GM21423 (cell line): Measurements from ENCODE around the gene CEP170B.

Experiments used
- ATAC-seq: cut with Tn5 transposase; IDR thresholded peaks from one replicate; pipeline ENCODE4 v1.9.1; 2021; ENCODE audit warnings: mild to moderate bottlenecking, moderate library complexity; ENCODE audit not compliant: unreplicated experiment

The CEP170B gene

GRCh38 chr14:104929268-104930230, 64.5 kb downstream of the CEP170B start:
- no peak for ATAC-seq

GRCh38 chr14:104930526-104931303, 65.6 kb downstream of the CEP170B start:
- no peak for ATAC-seq

DNA sequence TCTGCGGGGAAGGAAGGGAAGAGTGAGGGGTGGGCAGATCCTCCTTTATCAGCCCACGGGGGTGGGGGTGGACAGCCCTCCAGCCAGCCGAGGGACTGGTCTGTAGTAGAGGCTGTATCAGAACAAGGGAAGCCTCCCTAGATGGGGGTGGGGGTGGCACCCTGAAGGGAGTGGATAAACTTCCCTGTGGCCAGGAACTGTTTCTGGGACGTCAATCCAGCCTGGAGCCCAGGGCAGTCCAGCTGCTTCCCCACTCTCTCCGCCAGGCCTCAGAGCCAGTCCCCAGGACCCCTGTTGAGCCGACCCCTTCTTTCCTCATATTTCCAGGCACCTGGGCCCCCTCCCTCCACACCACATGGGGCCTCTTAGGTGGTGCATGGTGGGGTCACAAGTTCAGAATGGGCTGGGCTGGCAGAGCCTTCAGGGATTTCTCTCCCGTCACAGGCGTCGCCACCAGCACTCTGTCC, 66.3 kb downstream of the CEP170B start:
- no peak for ATAC-seq

DNA sequence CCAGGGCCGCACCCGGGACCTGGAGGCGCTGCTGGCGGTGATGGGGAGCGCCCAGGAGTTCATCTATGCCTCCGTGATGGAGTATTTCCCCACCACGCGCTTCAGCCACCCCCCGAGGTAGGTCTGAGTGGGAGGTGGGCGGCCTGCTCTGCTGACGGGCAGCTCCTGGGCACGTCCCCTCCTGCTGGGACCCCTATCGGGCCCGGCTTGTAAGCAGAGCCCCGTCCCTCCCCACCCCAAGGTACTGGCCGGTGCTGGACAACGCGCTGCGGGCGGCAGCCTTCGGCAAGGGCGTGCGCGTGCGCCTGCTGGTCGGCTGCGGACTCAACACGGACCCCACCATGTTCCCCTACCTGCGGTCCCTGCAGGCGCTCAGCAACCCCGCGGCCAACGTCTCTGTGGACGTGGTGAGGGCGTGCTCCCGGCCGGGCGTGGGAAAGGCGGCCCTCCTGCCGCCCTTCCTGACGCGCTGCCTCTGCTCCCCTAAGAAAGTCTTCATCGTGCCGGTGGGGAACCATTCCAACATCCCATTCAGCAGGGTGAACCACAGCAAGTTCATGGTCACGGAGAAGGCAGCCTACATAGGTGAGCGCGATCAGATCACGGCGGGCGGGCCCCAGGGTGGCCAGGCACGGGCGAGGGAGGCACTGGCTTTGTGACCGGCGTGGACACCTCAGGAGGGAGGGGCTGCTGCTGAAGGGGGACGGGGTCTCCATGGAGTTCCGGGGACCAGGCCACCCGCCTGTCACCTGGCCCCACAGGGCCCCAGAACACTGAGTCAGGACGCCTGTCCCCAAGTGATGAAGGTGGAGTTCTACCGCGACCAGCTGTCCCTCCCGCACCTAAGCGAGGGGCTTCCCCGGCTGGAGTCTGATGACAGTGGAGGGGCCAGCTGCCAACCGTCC, 67.0 kb downstream of the CEP170B start:
- ATAC-seq: no peak

- ATAC-seq: no peak
Observed at GRCh38 chr14:104932676-104933631, 67.9 kb downstream of the CEP170B start.

DNA sequence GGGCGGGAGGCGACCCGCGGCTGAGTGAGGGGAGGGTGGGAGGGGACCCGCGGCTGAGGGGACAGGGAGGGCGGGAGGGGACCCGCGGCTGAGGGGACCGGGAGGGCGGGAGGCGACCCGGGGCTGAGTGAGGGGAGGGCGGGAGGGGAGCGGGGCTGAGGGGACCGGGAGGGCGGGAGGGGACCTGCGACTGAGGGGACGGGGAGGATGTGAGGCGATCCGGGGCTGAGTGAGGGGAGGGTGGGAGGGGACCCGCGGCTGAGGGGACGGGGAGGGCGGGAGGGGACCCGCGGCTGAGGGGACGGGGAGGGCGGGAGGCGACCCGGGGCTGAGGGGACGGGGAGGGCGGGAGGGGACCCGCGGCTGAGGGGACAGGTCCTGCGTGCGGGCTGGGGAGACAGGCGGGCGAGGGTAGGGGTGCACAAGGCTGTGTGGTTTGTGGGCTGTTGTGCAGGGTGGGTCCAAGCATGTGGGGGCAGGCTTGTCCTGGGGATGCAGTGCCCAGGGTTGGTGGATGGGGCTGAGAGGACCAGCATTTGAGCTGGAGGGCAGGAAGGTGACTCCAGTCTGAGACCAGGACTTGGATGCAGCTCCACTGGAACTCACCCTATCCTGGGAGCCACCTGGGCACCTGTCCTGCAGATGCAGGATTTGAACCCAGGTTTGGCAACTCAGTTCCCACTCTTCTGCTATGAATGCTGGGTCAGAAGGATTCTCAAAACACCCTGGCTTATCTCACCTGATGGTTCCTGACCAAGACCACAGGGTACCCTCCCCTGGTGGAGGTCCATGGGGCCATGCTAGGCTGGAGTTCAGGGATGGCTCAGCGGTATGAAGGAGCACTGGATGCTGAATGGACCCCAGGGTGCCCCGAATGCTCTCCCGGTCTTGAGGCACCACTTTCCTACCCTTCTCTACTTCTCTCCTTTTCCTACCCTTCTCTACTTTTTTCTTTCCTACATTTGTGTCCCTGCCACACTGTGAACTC, 69.0 kb downstream of the CEP170B start:
- no peak for ATAC-seq

DNA sequence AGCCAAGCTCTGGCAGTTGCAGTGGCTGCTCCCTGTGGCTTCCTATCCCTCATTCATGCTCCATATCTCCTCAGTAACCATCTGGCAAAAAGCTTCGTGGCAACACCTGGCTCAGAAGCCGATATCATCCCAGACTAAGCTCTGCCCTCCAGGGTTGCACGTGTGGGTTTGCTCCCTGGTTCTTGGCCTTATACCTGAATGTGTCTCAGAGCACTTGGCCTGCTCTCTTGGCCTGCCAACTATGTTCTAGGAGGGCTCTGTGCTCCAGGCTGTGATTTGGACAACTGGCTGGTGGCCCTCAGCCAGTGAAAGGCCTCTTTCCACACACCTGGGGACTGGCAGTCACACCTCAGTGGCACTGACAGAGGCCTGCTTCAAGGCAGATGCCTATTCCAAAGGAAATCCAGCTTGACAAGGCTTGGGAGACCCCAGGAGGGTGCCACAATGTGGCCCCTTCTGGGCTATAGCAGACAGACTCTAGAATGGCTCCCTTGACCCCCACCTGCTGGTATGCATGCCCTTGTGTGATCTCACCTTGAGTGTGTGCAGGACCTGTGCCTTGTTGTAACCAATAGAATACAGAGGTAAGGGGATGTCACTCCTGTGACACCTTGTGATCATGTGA, 70.1 kb downstream of the CEP170B start:
- no peak for ATAC-seq

DNA sequence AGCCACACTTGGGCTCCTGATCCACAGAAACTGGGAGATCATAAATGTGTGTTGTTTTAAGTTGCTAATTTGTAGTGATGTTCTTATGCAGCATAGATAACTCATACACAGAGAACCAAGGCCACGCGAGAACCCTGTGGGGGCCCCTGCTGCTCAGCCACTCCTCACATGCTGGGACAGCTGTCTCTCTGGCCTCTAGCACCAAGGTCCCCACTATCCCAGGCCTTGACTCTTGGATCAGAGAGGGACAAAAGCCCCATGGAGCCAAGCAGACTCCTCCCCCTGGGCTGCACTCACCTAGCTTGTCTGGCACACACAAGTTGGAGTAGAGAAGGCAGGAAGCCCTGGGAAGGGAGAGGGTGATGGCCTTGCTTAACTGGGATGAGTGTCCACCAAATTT, 70.9 kb downstream of the CEP170B start:
- no peak for ATAC-seq

GRCh38 chr14:104936361-104937155, 71.5 kb downstream of the CEP170B start:
- ATAC-seq: no peak

DNA sequence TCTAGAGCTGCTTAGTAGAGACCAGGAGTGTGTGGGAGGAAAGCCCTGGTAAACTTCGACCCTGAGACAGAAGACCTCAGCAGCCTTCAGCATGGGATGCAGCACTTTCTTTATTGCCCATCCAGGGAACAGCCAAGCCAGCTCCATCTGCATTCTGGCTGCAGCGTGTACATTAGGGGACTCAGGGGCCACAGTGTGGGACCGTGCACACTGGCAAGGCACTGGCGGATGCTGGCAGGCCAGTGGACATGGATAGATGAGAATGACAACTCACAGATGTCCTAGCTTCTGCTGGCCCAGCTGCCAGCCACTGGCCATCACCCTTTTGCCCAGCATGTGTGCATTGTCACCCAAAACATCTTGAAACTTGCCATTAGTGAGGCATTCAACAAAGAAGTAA, 72.1 kb downstream of the CEP170B start:
- no peak for ATAC-seq

GRCh38 chr14:104937694-104938365, 72.8 kb downstream of the CEP170B start:
- ATAC-seq: no peak

DNA sequence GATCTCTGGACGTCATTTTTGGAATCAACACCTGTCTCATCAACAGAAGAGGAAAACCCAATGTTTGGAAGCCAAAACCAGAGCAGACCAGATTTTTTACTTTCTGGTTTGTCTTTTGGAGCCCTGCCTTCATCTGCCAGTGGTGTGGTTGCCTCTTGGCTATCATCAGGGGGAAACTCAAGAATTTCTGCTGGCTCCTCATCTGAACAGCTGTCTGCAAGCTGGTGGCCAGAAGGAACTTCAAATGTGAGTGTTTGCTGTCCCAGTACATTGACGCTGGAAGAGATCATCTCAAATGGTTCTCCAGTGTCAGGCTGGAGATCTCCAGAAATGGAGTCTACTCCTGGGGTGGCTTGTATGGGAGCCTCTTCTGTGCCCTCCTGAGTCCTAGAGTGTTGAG, 73.4 kb downstream of the CEP170B start:
- ATAC-seq: no peak

- no peak for ATAC-seq
Observed at GRCh38 chr14:104938960-104939359, 73.9 kb downstream of the CEP170B start.

- ATAC-seq: no peak
Observed at GRCh38 chr14:104939666-104940410, 74.8 kb downstream of the CEP170B start.

DNA sequence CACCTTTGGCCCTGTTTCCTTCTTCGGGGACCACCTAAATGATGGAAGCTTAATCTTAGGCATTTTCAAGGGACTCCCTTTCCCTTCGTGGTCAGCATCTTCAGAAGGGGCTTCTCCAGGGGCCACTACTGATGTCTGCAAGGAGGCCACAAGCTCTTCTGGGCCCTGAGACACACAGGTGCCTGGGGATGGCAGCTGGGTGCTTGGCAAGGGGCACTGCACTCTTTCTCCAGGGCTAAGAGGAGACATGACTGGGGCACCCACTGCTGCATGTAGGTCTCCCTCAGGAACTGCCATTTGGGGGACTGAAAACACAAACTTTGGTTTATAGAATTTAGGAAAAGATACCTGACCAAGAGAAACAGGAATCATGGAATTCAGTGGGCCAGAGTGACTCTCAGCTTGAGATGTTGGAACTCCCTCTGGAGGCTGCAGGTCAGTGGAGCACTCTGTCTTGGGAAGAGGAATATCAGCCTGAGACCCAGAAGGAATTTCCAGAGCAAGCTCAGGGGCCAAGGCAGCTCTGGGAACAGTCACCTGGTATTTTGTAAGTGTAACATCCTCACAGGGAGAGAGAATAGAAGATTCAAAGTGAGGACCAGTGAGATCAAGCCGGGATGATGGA, 75.6 kb downstream of the CEP170B start:
- no peak for ATAC-seq
